ENCODE data around the gene OTOG.

OTOG gene

DNA sequence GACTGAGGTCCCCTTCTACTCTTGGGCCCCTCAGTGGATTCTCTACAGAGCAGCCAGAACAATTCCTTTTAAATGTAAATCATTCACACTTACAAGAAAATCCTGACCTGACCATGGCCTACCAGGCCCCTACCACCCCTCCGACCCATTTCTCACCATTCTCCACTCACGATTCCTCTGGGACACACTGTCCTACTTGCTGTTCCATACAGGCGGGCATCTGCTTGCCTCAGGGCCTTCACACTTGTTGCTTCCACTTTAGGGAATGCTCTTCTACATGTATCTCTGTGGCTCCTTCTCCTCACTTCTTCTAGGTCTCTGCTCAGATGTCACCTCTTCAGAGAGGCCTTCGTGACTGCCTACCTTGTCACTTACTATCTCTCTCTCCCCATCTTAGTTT, 6.3 kb upstream of the OTOG start:
- no peak for DNase-seq (ENCODE audit: low read depth in 2 of 2, low spot score in 1 of 2)

DNA sequence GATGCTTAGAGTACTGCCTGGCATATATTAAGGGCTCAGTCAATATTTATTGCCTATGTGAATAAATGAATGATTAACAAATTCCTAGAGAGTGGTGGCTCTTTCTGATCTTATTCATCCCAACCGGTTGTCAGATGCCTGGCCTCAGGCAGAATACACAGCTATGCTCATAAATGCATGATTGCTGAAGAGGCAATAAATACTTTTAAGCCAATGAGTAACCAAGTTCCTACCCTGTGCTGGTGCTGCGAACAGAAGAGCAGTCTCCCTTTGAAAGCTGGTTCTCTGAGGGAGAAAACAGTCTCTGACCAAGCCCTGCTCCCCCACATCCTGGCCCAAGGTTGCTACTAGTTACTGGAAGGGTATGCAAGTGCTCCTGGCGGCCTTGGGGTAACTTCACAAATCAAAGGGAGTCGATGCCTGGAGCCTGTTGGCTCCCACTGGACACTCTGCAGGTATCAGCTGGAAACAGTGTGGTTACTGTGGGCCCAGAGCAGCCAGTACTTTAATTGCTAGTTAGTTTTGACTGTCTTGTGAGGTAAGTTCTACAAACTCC, 5.7 kb upstream of the OTOG start:
- DNase-seq (ENCODE audit: low read depth in 2 of 2, low spot score in 1 of 2), result no peak

DNA sequence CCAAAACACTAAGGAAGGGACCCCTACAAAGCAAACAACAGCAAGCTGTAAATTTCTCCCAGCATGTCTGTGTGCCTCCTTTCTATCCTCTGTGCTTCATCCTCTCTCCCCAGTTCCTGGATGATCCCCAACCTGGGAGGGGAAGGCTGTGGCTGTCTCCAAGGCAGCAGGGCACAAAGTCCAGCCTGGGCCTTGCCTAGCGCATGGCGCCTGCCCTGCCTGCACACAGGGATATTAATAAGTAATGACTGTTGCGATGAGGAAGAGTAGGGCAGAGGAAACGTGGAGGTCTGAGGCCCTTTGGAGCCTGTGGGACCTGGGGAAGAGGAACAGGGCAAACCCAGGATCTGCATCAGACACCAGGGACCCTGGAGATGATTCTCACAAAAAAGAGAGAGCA, 4.8 kb upstream of the OTOG start:
- DNase-seq (ENCODE audit: low read depth in 2 of 2, low spot score in 1 of 2), result no peak

DNA sequence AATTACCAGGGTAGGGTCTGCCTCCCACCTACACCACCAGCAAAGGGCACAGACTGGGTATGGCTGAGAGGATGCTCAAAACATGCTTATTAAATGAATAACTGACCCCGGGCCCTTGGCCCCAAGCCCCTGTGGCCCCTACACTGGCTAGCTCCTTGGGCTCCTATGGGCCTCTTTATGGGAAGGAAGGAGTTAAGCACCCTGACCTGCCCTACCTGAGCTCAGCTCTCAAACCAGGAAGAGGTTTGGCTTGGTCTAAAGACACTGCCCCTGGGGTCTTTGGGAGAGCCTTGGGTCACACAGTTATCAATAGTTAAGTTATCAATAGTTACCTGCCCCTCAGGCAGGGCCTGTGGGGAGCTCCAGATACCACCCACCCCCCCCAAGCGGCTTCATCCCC, 4.0 kb upstream of the OTOG start:
- DNase-seq (ENCODE audit: low read depth in 2 of 2, low spot score in 1 of 2), result no peak

DNA sequence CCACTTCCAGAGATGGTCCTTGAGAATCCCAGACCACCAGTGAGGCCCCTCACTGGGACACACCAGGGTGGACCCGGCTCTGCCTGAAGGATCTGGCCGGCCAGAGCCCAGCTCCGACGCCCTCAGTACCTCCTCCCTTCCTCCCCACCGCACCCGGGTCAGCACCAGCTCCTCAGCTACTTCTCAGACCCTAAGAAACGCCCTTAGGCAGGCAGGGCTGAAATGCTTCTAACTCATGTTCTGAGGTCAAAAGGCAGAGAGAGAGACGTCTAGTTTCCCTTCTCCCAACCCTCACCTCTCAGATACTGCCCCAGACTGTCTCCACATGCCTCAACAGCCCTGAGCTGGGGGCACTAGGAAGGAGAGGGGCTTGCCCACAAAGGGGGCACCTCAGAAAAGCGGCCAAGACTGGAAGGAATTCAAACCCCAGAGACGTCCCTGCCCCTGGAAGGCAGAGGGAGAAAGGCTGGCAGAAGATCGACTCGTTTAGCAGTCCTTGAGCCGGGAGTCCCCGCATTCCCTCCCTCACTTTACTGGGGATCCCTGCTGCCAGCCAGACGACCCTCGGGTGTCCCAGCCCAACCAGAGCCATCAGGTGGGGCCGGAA, 3.4 kb upstream of the OTOG start:
- no peak for DNase-seq (ENCODE audit: low read depth in 2 of 2, low spot score in 1 of 2)

DNA sequence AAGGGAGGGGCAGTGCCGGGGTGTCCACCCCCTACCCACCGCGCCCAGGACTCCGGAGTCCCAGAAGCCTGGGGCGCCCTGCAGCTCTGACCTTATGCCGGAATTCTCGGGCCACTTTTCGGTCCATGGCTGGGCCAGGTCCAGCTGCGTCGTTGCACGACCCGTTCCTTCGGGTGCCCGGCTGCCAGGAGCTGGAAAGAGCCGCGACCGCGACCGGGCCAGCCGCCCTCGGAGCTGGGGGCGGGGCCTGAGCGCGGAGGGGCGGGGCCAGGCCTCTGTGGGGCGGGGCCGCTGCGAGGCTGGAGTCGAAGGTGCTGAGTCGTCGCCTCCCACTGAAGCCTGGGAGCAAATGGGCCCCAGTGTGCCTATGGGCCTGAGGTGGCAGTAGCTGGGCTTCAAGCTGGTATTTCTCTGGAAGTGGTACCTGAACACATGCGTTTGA, 2.9 kb upstream of the OTOG start, which contains the start of gene USH1C:
Gene USH1C, minus strand, starts transcription at position 236 of the 442 bp plus-strand sequence. Its CDS starts 109 bp downstream, at position 127.
- no peak for DNase-seq (ENCODE audit: low read depth in 2 of 2, low spot score in 1 of 2)

DNA sequence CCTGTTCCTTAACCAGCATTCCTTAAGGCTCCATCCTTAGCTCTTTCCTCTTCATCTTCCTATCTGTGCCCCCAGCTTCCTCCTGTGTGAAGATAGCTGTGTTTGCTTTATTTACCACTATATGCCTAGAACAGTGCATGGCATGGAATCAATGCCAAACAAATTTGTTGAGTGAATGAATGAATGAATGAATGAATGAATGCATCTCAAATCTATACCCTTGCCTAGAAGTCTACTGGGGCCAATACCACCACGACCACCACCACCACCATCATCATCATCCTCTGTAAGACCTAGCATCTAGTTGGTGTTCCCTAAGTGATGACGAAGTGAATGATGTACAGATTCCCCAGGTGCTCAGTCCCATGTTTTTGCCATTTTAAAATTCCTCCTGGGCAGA, 819 bp upstream of the OTOG start:
- no peak for DNase-seq (ENCODE audit: low read depth in 2 of 2, low spot score in 1 of 2)

DNA sequence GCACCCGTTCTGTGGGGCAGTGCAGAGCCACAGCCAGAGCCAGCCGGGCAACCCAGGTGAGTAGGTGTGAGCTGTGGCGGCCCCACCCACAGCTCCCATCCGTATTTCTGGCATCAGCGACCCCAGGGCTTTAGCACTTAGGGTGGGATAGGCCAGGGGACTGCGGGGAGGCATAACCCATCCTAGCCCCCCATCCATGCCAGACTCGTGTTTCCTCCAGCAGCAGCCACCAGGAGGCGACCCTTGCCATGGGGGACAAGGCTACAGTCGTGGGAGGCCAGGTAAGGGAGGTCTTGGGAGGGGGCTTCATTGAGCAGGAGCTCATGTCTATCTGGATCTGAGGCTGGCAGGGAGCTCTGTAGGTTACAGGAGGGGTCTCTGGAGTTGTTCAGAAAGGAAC, 873 bp downstream of the OTOG start:
- DNase-seq (ENCODE audit: low read depth in 2 of 2, low spot score in 1 of 2), result no peak

DNA sequence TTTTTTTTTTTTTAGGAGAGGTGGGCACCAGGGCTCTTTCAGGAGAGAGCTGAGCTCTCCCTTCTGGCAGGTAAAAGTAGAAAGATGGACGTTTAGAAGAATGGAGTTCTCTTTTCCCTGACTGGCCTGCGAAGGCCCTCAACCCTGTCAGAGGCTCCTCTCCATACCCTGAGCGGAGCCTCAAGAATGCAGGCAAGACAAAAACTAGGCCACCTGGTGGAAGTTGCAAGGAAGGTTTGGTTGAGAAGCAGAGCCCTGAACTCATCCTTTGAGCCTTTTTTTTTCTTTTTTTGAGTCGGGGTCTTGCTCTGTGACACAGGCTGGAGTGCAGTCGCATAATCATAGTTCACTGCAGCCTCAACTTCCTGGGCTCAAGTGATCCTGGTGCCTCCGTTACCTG, 1.4 kb downstream of the OTOG start:
- no peak for DNase-seq (ENCODE audit: low read depth in 2 of 2, low spot score in 1 of 2)

DNA sequence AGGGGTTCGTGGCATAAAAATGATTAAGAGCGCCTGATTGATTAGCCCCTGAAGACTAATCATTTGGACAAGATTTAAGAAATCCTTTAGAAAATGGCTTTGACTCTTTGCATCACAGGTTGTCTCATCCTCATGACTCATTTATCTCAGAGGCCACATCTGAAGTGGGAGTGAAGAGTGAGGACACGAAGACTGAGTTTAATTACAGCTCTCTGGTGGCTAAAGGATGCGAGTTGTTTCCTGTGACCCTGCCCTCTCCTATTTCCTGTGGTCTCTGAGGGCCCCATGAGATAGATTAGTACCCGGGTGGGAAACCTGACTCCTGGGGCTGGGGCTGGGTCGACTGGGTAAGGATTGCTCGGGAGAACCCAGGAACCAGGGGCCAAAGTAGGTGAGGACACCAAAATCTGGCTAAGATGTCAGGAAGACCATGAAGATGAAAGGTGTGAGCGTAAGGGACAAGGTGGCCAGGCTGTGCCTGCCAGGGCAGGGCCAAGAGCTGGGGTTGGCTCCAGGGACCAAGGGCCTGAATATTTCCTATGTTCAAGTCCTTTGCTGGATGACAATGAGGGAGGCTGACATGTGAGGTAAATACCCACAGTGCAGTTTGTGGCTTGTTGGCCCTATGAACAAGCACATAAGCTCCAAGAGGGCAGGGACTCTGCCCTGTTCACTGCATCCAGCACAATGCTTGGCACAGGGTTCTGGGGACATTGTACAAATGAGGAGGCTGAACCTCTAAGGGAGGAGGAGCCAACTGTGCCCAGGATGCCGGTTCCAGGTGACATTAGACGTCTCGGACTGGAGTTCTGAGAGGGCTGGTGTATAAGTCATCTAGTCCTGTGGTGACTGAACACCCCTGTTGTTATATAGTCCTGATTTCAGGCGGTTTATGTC, 3.6 kb downstream of the OTOG start:
- DNase-seq (ENCODE audit: low read depth in 2 of 2, low spot score in 1 of 2), result no peak

DNA sequence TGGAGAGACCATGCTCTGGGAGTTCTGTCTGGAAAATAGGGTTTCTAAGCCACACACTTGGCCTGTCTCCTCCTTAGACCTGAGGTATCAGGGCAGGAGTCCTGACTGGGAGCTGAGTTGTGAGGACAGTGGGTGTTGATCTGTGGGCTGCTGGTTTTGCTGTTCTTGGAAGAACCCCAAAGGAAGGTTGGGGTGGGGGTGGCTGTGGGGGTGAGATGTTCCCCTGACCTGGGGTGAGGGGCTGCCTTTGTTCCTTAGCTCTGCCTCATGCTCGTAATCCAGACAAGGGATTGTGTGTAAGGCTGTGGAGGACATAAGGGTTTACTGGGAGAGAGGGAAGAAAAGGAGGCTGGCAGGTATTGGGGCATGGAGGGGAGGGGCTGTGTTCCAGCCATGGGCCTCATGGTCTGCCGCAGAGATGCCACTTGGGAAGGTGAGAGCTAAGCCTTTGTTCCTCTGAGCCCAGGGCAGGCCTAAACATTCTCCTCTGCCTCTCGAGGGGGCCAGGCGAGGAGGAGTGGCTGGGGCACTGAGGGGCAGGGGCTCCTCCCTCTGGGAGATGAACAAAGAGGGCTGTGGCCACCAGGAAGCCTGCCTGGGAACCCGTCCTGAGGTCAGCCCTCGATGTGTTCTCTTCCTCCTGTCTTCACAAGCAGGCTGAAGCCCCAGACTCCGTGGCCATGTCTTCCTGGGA, 4.4 kb downstream of the OTOG start:
- DNase-seq (ENCODE audit: low read depth in 2 of 2, low spot score in 1 of 2), result no peak

DNA sequence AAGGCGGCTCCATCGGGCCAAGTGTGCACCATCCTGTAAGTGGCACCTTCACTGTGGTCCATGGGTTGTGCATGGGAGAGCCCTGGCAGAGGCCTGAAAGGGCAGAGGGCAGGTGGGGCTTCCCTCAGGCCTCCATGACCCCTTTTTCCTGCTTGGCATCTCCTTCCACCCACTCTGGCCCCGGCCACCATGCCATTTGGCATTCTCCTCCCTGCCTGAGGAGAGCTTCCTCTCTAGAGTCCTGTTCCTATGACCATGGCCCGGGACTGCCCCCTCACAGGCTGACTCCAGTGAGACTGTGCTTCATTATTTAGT, 4.9 kb downstream of the OTOG start:
- DNase-seq (ENCODE audit: low read depth in 2 of 2, low spot score in 1 of 2), result no peak

DNA sequence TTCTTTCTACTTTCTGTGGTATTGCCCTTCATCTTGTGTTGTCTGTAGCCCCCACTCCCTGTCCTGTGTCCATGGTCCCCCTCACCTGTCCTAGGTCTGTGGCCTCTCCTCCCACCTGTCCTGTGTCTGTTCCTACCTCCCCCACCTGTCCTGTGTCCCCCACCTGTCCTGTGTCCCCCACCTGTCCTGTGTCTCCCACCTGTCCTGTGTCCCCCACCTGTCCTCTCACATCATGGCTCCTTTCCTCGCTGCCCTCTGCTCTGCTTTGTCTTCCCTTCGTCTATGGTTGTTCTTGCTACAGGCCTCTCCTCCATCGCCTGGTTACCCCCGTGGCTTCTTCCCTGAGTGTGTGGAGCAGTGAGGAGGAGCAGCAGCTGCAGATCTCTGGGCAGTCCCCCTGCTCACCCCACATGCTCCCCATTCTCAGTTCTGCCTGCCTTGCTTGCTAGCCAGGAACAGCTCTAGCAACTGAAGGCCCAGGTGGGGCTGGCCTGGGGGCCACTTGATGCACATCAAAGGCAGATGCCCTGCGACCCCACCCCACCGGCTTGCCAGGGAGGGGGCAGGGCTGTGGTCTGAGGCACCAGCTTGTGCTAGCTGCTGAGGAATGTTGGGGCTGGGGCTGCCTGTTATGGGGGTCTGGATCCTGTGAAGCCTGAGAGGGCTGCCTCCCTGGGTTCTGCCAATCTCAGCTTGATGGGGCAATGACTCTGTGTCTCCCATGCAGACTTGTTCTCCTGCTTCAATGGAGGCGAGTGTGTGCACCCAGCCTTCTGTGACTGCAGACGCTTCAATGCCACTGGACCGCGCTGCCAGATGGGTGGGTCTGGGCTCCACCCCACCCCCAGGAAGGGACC, 5.6 kb downstream of the OTOG start:
- DNase-seq (ENCODE audit: low read depth in 2 of 2, low spot score in 1 of 2), result no peak

DNA sequence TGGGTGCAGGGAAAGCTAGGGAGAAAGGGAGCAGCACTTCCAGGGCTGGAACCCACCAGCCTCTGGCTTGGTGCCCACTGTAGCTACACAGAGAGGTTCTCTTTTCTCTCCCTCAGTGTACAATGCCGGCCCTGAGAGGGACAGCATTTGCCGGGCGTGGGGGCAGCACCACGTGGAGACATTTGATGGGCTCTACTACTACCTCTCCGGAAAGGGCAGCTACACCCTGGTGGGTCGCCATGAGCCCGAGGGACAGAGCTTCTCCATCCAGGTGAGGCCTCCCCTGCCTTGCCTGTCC, 6.1 kb downstream of the OTOG start:
- no peak for DNase-seq (ENCODE audit: low read depth in 2 of 2, low spot score in 1 of 2)

DNA sequence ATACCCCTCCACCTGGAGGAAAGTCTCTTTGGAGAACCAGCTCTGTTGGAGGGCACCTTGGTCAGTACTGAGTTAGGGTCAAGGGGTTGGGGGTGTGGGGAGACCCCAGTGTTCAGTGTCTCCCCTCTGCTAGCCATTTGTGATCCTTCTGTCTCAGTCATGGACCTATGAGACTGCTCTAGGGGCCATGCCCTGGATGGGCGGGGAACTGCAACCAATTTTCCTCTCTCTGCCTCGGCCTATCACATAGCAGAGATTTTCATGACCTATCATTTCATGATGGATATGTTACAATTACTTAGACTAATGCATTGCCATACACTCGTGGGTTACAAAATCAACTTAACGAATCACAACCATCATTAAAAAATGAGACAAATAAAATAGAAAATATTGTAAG, 7.4 kb downstream of the OTOG start:
- no peak for DNase-seq (ENCODE audit: low read depth in 2 of 2, low spot score in 1 of 2)

DNA sequence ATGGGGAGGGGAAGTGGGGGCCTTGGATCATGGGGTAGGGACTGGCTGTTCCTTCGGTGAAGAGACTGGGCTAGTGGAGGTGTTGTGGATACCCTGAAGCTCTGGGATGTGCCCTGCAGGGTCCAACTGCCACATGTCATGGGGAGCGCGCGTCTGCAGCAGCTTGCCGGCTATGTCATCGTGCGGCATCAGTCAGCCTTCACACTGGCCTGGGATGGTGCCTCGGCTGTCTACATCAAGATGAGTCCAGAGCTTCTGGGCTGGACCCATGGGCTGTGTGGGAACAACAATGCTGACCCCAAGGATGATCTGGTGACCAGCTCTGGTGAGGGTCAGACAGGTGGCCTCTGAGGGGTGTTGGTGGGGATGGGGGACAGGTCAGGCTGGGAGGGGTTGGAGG, 9.9 kb downstream of the OTOG start:
- no peak for DNase-seq (ENCODE audit: low read depth in 2 of 2, low spot score in 1 of 2)

DNA sequence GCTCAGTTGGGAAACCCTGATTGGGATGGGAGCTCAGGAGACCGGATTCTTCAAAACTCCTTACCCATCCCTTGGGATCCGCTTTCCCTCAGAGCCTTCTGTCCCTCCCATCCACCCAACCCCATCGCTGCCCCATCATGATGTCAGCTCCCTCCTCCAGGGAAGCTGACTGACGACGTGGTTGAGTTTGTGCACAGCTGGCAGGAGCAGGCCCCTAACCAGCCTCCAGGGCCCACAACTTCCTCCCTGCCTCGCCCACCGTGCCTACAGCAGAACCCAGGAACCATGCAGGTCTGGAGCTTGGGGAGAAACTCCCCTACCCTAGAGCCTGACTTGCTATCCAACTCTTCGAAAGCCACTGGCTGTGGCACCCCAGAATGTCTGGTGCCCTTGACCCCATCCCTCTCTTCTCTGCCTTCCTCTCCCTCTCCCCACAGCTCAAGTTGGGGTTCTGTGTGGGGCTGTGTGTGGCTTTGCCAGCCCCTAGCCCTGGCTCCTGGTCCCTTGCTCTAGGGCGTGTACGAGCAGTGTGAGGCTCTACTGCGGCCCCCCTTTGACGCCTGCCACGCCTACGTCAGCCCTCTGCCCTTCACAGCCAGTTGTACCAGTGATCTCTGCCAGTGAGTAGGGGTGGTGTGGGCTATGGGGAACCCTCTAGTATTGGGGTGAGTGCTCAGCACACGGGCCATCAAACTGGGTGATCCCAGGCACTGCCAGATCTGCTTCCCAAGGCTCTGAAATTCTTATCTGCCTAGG, 11.1 kb downstream of the OTOG start:
- DNase-seq (ENCODE audit: low read depth in 2 of 2, low spot score in 1 of 2), result no peak

DNA sequence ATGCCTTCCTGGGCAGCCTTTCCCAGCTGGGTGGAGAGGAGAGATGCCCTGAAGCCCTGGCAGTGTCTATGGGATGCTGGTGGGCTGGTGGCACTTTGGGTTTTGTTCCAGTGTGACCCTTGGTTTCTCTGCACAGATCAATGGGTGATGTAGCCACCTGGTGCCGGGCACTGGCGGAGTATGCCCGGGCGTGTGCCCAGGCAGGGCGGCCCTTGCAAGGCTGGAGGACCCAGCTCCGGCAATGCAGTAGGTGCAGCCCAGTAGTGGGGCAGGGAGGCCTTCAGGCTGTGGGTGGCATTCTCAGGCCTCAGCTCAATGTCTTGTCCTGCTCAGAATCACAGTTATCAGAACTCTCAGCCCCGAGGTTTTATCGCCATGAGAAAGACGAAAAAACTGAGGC, 11.9 kb downstream of the OTOG start:
- DNase-seq (ENCODE audit: low read depth in 2 of 2, low spot score in 1 of 2), result no peak

DNA sequence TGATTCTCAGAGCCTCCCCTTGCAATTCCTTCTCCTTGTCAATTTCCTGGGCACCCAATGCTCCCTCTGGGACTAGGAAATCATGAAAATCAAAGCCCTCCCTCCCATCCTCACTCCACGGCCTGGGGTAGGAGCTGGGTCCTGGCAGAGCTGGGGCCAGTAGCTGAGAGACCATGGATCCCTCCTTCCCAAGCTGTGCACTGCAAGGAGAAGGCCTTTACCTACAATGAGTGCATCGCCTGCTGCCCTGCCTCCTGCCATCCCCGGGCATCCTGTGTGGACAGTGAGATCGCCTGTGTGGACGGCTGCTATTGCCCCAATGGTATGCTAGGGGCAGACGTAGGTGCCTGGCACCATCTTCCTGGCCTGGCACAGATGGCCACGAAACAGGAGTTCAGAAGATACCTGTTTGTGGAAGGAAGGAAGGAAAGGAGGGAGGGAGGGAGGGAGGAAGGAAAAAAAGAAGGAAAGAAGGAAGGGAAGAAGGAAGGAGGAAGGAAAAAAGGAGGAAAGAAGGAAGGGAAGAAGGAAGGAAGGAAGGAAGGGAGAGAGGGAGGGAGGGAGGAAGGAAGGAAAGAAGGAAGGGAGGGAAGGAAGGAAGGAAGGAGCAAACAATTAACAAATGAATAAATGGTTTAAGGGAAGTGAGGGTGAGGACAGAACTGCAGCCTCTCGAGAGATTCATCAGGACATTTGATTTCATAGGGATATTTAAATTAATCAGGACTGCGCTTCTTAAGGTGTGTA, 12.5 kb downstream of the OTOG start:
- no peak for DNase-seq (ENCODE audit: low read depth in 2 of 2, low spot score in 1 of 2)

All from stimulated activated CD8-positive, alpha-beta memory T cell treated with anti-CD3 and anti-CD28 coated beads, Interleukin-4, amount 100 ng/mL, for 1 hour (primary cell).